GM10248 (cell line): ENCODE data around the gene EIF2B4.
A peak's percentile ranks its signal among the peaks of the same experiment; 100 is the strongest.

Experiments used
- CTCF ChIA-PET: fragments of 300-600 bp; sonication (Branson Sonifier 250); formaldehyde crosslinking; extraction: SDS; loops from one replicate; lab custom pipeline; 2021; ENCODE audit warnings: antibody characterized with exemption; lab: Yijun Ruan, JAX
- POLR2A ChIA-PET: fragments of 350-650 bp; sonication (Branson Sonifier 250); formaldehyde crosslinking; extraction: SDS; loops from one replicate; lab custom pipeline; 2020; ENCODE audit warnings: antibody characterized with exemption; lab: Yijun Ruan, JAX
- DNase-seq: peaks from one replicate; pipeline ENCODE4 v3.0.0; 2012; ENCODE audit errors: extremely low spot score
- TF ChIP-seq, protein P1 (sequence below): IDR thresholded peaks from 2 replicates; pipeline ENCODE4 v1.5.1; 2012; ENCODE audit warnings: mild to moderate bottlenecking, low read depth; ENCODE audit errors: extremely low read depth, missing control alignments, control extremely low read depth

EIF2B4 gene

DNA sequence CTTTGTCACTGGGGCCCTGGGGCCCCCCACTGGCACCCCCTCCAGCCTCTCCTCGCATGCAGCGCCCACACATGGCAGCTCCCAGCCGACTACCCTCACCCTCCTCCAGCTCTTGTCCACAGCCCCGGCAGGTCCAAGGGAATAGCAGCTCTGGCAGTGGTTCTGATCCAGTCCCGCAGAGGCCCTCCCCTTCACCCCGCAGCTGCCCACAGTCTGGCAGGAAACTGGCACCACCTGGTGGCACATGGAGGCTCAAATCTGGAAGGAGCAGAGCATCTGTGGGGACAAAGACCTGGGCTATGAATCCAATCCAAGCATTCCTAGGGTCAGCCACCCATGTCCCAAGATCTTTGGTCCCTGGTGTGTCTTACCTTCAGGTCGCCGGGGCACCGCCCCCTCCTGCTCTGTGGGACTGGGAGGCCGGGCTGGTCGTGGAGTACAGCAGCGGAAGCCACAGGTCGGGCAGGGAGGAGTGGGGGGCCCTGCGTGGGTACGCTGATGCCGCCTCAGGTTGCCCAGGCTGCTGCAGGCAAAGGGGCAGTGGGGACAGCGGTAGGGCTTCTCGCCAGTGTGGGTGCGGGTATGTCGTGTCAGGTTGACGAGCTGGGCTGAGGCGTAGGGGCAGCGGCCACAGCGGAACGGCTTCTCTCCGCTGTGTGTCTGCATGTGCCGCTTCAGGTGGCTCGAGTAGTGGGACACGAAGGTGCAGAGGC is 8.1 kb upstream of the EIF2B4 start:
- ChIA-PET POLR2A (no interaction called here), CTCF (interaction anchor here (1.4 to 2.1 kb wide), 2 partner anchors 9 to 51 kb away, joined by 4 to 6 read pairs; partner anchors contain the start of genes EIF2B4 and NRBP1)
- TF ChIP-seq, protein P1, sequence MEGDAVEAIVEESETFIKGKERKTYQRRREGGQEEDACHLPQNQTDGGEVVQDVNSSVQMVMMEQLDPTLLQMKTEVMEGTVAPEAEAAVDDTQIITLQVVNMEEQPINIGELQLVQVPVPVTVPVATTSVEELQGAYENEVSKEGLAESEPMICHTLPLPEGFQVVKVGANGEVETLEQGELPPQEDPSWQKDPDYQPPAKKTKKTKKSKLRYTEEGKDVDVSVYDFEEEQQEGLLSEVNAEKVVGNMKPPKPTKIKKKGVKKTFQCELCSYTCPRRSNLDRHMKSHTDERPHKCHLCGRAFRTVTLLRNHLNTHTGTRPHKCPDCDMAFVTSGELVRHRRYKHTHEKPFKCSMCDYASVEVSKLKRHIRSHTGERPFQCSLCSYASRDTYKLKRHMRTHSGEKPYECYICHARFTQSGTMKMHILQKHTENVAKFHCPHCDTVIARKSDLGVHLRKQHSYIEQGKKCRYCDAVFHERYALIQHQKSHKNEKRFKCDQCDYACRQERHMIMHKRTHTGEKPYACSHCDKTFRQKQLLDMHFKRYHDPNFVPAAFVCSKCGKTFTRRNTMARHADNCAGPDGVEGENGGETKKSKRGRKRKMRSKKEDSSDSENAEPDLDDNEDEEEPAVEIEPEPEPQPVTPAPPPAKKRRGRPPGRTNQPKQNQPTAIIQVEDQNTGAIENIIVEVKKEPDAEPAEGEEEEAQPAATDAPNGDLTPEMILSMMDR = peak; percentile 19
- DNase-seq = no peak

DNA sequence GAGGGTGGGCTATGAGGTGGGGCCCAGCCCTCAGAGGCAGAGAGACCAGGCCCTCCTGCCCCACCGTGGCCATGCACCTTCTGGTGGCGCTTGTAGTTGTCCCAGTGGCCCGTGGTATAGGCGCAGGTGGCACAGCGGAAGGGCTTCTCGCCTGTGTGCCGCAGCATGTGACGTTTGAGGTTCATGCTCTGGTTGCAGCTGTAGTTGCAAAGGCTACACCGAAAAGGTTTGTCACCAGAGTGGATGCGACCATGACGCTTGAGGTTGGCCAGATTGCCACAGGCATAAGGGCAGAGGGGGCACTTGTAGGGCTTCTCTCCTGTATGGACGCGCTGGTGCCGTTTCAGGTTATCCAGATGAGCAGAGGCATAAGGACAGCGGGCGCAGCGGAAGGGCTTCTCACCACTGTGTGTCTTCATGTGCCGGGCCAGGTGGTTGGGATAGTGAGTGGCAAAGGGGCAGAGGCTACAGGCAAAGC is 7.5 kb upstream of the EIF2B4 start:
- CTCF ChIA-PET = interaction anchor here (1.4 to 2.1 kb wide), 2 partner anchors 8 to 51 kb away, joined by 4 to 6 read pairs; partner anchors contain the start of genes EIF2B4 and NRBP1
- TF ChIP-seq, protein P1 = no peak
- POLR2A ChIA-PET = no interaction called here
- no peak for DNase-seq

DNA sequence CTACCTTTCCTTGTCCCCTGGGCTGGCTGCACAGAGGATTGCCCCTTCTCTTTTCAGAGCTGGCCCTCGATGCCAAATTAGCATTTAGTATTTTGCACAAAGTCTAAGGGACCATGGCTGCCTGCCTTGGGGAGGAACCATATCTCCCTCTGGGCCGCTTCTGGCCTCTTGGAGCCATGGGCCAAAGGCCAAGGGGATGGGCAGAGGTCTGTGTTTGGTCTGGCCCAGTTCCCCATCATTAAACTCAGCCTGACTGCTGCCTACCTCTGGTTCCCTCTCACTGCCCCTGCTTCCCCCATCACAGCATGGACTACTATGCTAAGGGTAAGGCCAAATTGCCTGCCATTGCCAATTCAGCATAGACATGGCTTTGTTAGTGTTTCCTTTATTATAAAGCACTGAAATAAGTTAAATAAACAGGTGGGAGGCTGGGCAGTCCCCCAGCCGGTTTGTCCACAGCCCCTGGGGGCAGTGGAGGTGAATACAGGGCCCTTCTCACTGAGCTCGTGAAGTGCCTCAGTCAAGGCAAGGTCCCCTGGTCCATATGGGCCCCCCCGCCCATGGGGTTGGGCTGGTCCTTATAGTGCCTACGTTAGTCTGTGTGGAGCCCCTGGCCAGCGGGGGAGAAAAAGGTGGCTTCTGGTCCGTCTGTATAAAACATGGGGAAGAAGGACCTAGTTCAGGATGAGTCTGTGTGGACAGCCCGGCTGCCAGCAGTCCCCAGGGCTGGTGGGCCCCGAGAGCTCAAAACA is 6.9 kb upstream of the EIF2B4 start:
- ChIA-PET CTCF (no interaction called here), POLR2A (no interaction called here)
- DNase-seq = no peak
- TF ChIP-seq, protein P1 = no peak

DNA sequence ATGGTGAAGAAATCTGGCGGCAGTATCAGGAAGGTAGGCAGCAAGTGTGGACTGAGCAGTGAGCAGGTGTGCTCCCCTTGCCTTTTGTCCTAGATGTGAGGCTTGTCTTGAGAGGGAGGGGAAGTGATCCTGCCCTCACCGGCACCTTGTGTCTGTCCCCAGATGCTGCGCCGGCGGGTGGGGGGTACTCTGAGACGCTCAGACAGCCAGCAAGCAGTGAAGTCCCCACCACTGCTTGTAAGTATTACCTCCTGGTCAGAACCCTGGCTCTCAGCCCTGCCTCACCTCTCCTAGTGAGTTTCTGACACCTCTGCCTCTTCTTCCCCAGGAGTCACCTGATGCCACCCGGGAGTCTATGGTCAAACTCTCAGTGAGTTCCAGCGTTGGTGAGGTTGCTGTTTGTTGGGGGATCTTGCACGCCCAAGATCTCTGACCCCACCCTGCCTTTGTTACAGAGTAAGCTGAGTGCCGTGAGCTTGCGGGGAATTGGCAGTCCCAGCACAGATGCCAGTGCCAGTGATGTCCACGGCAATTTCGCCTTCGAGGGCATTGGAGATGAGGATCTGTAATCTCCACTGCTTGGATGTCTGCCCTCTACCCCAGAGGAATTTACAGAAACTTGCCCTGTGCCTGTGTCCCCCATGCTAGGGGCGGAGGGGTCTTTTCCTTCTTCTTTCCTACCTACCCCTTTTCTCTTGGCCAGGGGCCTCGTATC is 6.2 kb upstream of the EIF2B4 start:
- TF ChIP-seq, protein P1 = no peak
- POLR2A ChIA-PET = no interaction called here
- no peak for DNase-seq
- CTCF ChIA-PET = no interaction called here

DNA sequence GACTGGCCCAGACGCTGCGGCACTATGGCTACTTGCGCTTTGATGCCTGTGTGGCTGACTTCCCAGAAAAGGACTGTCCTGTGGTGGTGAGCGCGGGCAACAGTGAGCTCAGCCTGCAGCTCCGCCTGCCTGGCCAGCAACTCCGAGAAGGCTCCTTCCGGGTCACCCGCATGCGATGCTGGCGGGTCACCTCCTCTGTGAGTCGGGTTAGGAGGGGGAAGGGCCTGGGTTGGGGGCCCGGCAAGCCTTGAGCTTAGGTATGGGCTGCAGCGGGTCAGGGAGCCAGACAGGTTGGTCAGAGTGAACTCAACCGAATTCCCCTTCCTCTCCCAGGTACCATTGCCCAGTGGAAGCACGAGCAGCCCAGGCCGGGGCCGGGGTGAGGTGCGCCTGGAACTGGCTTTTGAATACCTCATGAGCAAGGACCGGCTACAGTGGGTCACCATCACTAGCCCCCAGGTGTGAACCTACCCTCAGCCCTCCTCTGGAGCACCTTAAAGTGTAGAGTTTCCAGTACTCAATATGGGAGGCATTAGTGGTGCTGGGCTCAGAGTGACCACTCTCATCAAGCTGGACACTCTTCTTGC is 5.5 kb upstream of the EIF2B4 start:
- ChIA-PET CTCF (interaction anchor here (0.9 kb wide), 1 partner anchor 11 kb away, joined by 3 read pairs; no protein-coding TSS in a partner anchor), POLR2A (interaction anchor here (0.6 kb wide), 1 partner anchor 156 kb away, joined by 3 read pairs; no protein-coding TSS in a partner anchor)
- TF ChIP-seq, protein P1 = no peak
- no peak for DNase-seq

DNA sequence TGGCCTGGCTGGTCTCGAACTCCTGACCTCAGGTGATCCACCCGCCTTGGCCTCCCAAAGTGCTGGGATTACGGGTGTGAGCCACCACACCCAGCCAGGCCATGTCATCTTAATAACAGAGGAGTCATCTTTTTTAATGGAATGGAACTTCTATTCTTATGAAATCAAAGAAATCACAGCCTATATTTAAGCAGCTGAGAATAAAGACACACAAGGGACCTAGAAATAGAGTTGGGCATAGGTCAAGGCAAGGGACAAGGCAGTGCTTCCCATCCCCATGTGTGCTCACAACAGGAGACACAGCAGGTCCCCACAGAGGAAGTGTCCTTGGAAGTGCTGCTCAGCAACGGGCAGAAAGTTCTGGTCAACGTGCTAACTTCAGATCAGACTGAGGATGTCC is 3.4 kb upstream of the EIF2B4 start:
- TF ChIP-seq, protein P1 = no peak
- no peak for DNase-seq
- CTCF ChIA-PET = no interaction called here
- POLR2A ChIA-PET = no interaction called here
